Measurements from ENCODE around the gene MAPKAP1. TPM values are rescaled to one million over a fixed set of nuclear protein-coding genes. Genes with fewer than 3 reads are reported as not detected.
A peak's percentile ranks its signal among the peaks of the same experiment; 100 is the strongest.

MAPKAP1 gene
- polyA plus RNA-seq, 4 donors: 38.4 to 57.4 (median 43.6) TPM

GRCh38 chr9:125487842-125488241, 219.2 kb downstream of the MAPKAP1 start:
- 50 to 77% (median 50%) methylated on average over 2 of the region's 2 CpGs for WGBS, 3 donors
- H3K9me3 ChIP-seq (ENCODE audit: control insufficient read depth in 2 of 2, insufficient read depth in 1 of 2, low read depth in 1 of 2, low read length in 1 of 2): no peaks in the 10 kb centered on the region
- H3K4me1 ChIP-seq (ENCODE audit: control insufficient read depth in 3 of 3, insufficient read depth in 2 of 3, low read depth in 1 of 3, low read length in 2 of 3): no peaks in the 10 kb centered on the region
- no peaks in the 10 kb centered on the region for H3K27me3 ChIP-seq (ENCODE audit: control insufficient read depth in 3 of 3, insufficient read depth in 3 of 3, low read length in 3 of 3)
- no peak overlapping the region for H3K27ac ChIP-seq (ENCODE audit: low read depth in 1 of 3, low read length in 2 of 3)
- FAIRE-seq: no peak
- no peak for DNase-seq
- H3K36me3 ChIP-seq (ENCODE audit: control insufficient read depth in 3 of 3, insufficient read depth in 2 of 3, low read depth in 1 of 3, low read length in 3 of 3): peaks cover 0 to 6% (median 0%) of the 10 kb centered on the region in 3 donors
- H3K4me3 ChIP-seq (ENCODE audit: low read depth in 1 of 3, low read length in 3 of 3): no peak overlapping the region

DNA sequence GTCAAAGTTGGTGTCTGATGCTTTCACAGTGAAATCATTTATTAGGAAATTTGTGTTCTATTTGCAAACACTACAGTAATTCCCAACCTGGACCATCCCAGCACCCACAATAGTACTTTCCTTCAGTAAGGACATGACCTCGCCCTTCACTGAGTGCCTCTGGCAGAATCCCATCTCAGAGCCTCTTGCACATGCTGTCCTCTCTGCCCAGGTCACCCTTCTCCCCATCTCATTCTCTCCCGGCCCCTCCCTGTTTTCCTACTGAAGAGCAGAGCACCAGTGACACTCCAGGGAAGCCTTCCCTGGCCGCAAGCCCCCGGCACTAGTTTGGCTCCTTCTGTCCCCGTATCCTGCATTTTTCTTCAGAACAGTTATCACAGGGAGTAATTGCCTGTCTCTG, 220.4 kb downstream of the MAPKAP1 start:
- 78 to 88% (median 88%) methylated on average over 5 of the region's 5 CpGs for WGBS, 3 donors
- Histone ChIP-seq H3K9me3 (ENCODE audit: control insufficient read depth in 2 of 2, insufficient read depth in 1 of 2, low read depth in 1 of 2, low read length in 1 of 2) (no peaks in the 10 kb centered on the region), H3K4me1 (ENCODE audit: control insufficient read depth in 3 of 3, insufficient read depth in 2 of 3, low read depth in 1 of 3, low read length in 2 of 3) (no peaks in the 10 kb centered on the region), H3K4me3 (ENCODE audit: low read depth in 1 of 3, low read length in 3 of 3) (no peak overlapping the region), H3K27ac (ENCODE audit: low read depth in 1 of 3, low read length in 2 of 3) (no peak overlapping the region), H3K36me3 (ENCODE audit: control insufficient read depth in 3 of 3, insufficient read depth in 2 of 3, low read depth in 1 of 3, low read length in 3 of 3) (peaks cover 0 to 7% (median 0%) of the 10 kb centered on the region in 3 donors), H3K27me3 (ENCODE audit: control insufficient read depth in 3 of 3, insufficient read depth in 3 of 3, low read length in 3 of 3) (no peaks in the 10 kb centered on the region)
- no peak for FAIRE-seq
- DNase-seq: no peak

GRCh38 chr9:125486152-125486508, 220.9 kb downstream of the MAPKAP1 start:
- peak overlapping the region in 1 of 3 donors; percentile 37 for H3K27ac ChIP-seq (ENCODE audit: low read depth in 1 of 3, low read length in 2 of 3)
- FAIRE-seq (no peak), DNase-seq (peak in 1 of 2 donors; percentile 22)
- H3K36me3 ChIP-seq (ENCODE audit: control insufficient read depth in 3 of 3, insufficient read depth in 2 of 3, low read depth in 1 of 3, low read length in 3 of 3): peaks cover 0 to 7% (median 0%) of the 10 kb centered on the region in 3 donors
- WGBS, 3 donors: 82 to 92% (median 83%) methylated on average over 3 of the region's 3 CpGs
- H3K27me3 ChIP-seq (ENCODE audit: control insufficient read depth in 3 of 3, insufficient read depth in 3 of 3, low read length in 3 of 3): no peaks in the 10 kb centered on the region
- no peak overlapping the region for H3K4me3 ChIP-seq (ENCODE audit: low read depth in 1 of 3, low read length in 3 of 3)
- H3K9me3 ChIP-seq (ENCODE audit: control insufficient read depth in 2 of 2, insufficient read depth in 1 of 2, low read depth in 1 of 2, low read length in 1 of 2): no peaks in the 10 kb centered on the region
- no peaks in the 10 kb centered on the region for H3K4me1 ChIP-seq (ENCODE audit: control insufficient read depth in 3 of 3, insufficient read depth in 2 of 3, low read depth in 1 of 3, low read length in 2 of 3)

- Histone ChIP-seq H3K27me3 (ENCODE audit: control insufficient read depth in 3 of 3, insufficient read depth in 3 of 3, low read length in 3 of 3) (no peaks in the 10 kb centered on the region), H3K9me3 (ENCODE audit: control insufficient read depth in 2 of 2, insufficient read depth in 1 of 2, low read depth in 1 of 2, low read length in 1 of 2) (no peaks in the 10 kb centered on the region), H3K4me1 (ENCODE audit: control insufficient read depth in 3 of 3, insufficient read depth in 2 of 3, low read depth in 1 of 3, low read length in 2 of 3) (no peaks in the 10 kb centered on the region), H3K36me3 (ENCODE audit: control insufficient read depth in 3 of 3, insufficient read depth in 2 of 3, low read depth in 1 of 3, low read length in 3 of 3) (peaks cover 0 to 10% (median 0%) of the 10 kb centered on the region in 3 donors), H3K27ac (ENCODE audit: low read depth in 1 of 3, low read length in 2 of 3) (peak overlapping the region in 1 of 3 donors; percentile 59), H3K4me3 (ENCODE audit: low read depth in 1 of 3, low read length in 3 of 3) (no peak overlapping the region)
- DNase-seq (no peak), FAIRE-seq (no peak)
- WGBS, 3 donors: 93 to 97% (median 94%) methylated on average over 5 of the region's 5 CpGs
These were observed 221.4 kb downstream of the MAPKAP1 start for GRCh38 chr9:125485471-125486151.

DNA sequence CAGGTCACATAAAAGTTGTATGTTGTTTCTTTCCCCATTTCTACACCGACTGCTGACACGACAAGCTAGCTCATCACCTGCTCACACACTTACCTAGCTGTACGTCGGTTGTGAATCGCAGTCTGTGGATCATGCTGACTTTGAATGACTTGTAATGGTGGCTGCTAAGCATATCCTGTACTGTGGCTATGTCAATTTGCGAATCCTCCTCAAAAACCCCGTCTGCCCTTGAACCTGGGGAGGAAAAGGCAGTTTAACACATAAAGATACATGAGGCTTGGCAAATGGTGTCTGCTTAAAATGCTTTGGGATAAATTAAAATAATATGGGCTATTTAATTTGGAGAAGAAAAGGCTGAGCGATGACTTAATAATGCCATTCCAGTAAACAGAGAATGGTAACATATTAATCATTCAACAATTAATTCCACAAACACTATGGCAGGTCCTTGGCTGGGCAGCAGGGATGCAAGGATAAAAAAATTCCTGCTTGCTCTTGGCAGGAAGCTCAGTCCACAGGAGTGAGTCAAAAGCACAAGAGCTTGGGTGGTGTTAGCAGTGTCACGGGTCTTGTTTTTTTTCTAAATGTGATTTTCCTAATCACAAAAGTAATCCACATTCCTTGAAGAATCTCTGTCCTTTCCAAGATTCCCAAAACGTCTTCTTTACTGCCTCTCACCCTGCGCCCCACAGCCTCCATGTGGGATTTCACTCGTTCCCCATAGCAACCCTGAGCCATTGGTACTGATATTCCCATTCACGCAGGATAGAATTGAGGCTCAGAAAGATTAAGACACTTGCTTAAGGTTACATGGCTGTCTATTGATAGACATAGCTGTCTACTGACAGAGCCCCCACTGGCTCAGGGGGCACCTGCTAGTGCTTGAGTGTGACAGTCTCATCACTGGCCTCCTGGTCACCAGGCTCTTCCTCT, 222.4 kb downstream of the MAPKAP1 start:
- no peak overlapping the region for H3K4me3 ChIP-seq (ENCODE audit: low read depth in 1 of 3, low read length in 3 of 3)
- WGBS, 3 donors: 79 to 93% (median 92%) methylated on average over 13 of the region's 13 CpGs
- H3K27me3 ChIP-seq (ENCODE audit: control insufficient read depth in 3 of 3, insufficient read depth in 3 of 3, low read length in 3 of 3): no peaks in the 10 kb centered on the region
- peaks cover 0 to 15% (median 2%) of the 10 kb centered on the region in 3 donors for H3K36me3 ChIP-seq (ENCODE audit: control insufficient read depth in 3 of 3, insufficient read depth in 2 of 3, low read depth in 1 of 3, low read length in 3 of 3)
- no peak for FAIRE-seq
- no peak for DNase-seq
- peak overlapping the region in 1 of 3 donors; percentile 59 for H3K27ac ChIP-seq (ENCODE audit: low read depth in 1 of 3, low read length in 2 of 3)
- H3K4me1 ChIP-seq (ENCODE audit: control insufficient read depth in 3 of 3, insufficient read depth in 2 of 3, low read depth in 1 of 3, low read length in 2 of 3): no peaks in the 10 kb centered on the region
- H3K9me3 ChIP-seq (ENCODE audit: control insufficient read depth in 2 of 2, insufficient read depth in 1 of 2, low read depth in 1 of 2, low read length in 1 of 2): no peaks in the 10 kb centered on the region

DNA sequence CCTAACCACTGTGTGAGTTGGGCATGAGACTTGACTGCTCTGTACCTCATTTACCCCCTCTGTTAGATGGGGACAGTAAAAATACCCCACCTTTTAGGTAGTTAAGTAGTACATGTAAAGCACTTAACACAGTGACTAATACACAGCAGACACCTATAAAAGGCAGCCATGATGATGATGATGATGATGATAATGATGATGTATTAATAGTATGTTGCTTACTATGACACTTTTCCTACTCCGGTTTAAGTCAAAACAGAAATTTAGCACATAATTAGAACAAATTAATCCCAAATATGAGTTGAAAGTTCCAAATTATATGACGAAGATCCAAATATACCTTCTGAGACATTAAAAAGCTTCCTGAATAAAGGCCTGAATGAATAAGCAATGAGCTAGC, 223.3 kb downstream of the MAPKAP1 start:
- DNase-seq: no peak
- 82 to 96% (median 95%) methylated on average over 2 of the region's 2 CpGs for WGBS, 3 donors

DNA sequence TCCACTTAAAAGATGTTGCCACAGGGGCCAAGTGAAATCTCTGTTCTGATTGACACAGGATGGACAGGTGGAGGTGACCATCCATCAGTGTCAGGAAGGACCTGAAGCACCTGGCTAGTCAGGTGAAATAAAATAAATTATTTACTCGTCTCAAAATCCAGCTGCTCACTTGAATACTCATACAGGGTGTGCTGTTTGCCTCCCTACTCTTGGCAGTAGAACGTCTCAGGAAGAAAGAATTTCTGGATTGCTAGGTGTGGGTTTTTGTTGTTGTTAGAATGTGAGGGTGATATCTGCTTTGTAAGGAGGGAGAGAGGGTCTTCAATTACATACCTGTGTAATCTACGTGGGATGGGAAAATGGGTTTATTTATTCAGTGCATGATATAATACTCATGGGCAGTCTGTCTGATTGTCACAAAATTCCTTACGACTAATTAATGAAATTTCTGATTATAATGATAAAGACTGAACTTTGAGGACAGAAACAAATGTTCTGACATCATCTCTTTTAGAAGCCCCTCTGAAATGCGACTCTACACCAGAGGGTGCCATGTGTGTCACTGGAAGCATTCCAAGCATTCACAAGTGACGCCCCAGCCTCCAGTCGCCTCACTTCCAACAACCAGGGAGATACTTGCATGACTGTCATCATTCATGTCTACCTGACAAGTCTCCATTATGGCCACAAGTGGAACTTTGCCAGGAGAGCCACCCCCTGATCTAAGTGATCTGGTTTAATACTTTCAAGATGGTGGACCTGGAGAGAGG, 227.0 kb downstream of the MAPKAP1 start:
- Histone ChIP-seq H3K4me3 (ENCODE audit: low read depth in 1 of 3, low read length in 3 of 3) (no peak overlapping the region), H3K27me3 (ENCODE audit: control insufficient read depth in 3 of 3, insufficient read depth in 3 of 3, low read length in 3 of 3) (no peaks in the 10 kb centered on the region), H3K4me1 (ENCODE audit: control insufficient read depth in 3 of 3, insufficient read depth in 2 of 3, low read depth in 1 of 3, low read length in 2 of 3) (no peaks in the 10 kb centered on the region), H3K36me3 (ENCODE audit: control insufficient read depth in 3 of 3, insufficient read depth in 2 of 3, low read depth in 1 of 3, low read length in 3 of 3) (peaks cover 0 to 31% (median 6%) of the 10 kb centered on the region in 3 donors), H3K9me3 (ENCODE audit: control insufficient read depth in 2 of 2, insufficient read depth in 1 of 2, low read depth in 1 of 2, low read length in 1 of 2) (no peaks in the 10 kb centered on the region), H3K27ac (ENCODE audit: low read depth in 1 of 3, low read length in 2 of 3) (no peak overlapping the region)
- no peak for FAIRE-seq
- DNase-seq: no peak
- 91 to 93% (median 92%) methylated on average over 7 of the region's 7 CpGs for WGBS, 3 donors

More for the DNA sequence above, 223.3 kb downstream of the MAPKAP1 start:
- Histone ChIP-seq H3K27ac (ENCODE audit: low read depth in 1 of 3, low read length in 2 of 3) (no peak overlapping the region), H3K4me3 (ENCODE audit: low read depth in 1 of 3, low read length in 3 of 3) (no peak overlapping the region), H3K36me3 (ENCODE audit: control insufficient read depth in 3 of 3, insufficient read depth in 2 of 3, low read depth in 1 of 3, low read length in 3 of 3) (peaks cover 0 to 17% (median 2%) of the 10 kb centered on the region in 3 donors), H3K4me1 (ENCODE audit: control insufficient read depth in 3 of 3, insufficient read depth in 2 of 3, low read depth in 1 of 3, low read length in 2 of 3) (no peaks in the 10 kb centered on the region), H3K9me3 (ENCODE audit: control insufficient read depth in 2 of 2, insufficient read depth in 1 of 2, low read depth in 1 of 2, low read length in 1 of 2) (no peaks in the 10 kb centered on the region), H3K27me3 (ENCODE audit: control insufficient read depth in 3 of 3, insufficient read depth in 3 of 3, low read length in 3 of 3) (no peaks in the 10 kb centered on the region)
- FAIRE-seq: no peak

DNA sequence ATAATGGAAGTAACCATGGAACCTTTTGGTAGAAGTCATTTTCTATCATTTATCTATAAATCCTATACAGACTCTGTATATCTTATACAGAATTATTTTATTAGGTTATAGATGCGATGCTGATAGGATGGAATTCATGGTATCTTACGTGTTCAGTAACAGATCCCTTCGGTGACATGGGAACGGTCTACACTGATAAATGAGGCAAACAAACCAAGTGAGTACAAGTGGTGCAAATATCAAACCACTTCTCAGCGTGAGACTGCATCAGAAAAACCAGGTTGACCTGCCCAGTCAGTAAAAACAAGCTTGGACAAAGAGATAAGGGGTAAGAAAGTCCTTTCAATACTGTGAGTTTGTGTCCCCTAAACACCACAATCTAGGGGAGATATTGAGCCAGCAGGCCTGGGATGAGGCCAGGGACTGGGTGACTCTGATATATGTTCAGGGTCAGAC, 229.9 kb downstream of the MAPKAP1 start:
- FAIRE-seq (no peak), DNase-seq (no peak)
- Histone ChIP-seq H3K36me3 (ENCODE audit: control insufficient read depth in 3 of 3, insufficient read depth in 2 of 3, low read depth in 1 of 3, low read length in 3 of 3) (peaks cover 0 to 29% (median 6%) of the 10 kb centered on the region in 3 donors), H3K9me3 (ENCODE audit: control insufficient read depth in 2 of 2, insufficient read depth in 1 of 2, low read depth in 1 of 2, low read length in 1 of 2) (no peaks in the 10 kb centered on the region), H3K27me3 (ENCODE audit: control insufficient read depth in 3 of 3, insufficient read depth in 3 of 3, low read length in 3 of 3) (no peaks in the 10 kb centered on the region), H3K4me1 (ENCODE audit: control insufficient read depth in 3 of 3, insufficient read depth in 2 of 3, low read depth in 1 of 3, low read length in 2 of 3) (no peaks in the 10 kb centered on the region), H3K4me3 (ENCODE audit: low read depth in 1 of 3, low read length in 3 of 3) (no peak overlapping the region), H3K27ac (ENCODE audit: low read depth in 1 of 3, low read length in 2 of 3) (no peak overlapping the region)
- WGBS, 3 donors: 93 to 97% (median 95%) methylated on average over 5 of the region's 5 CpGs

Data from small intestine (tissue), 7 donors.